GM18907 (cell line): Measurements from ENCODE around the gene TMEM14A.

ENCODE experiments used
- ATAC-seq: cut with Tn5 transposase; IDR thresholded peaks from one replicate; pipeline ENCODE4 v1.9.1; 2021; ENCODE audit warnings: mild to moderate bottlenecking, moderate library complexity; ENCODE audit not compliant: unreplicated experiment

The TMEM14A gene

GRCh38 chr6:52733172-52733571 is 62.3 kb downstream of the TMEM14A start:
- ATAC-seq: no peak

- no peak for ATAC-seq
Observed at GRCh38 chr6:52734072-52734471, 63.2 kb downstream of the TMEM14A start.

GRCh38 chr6:52735071-52735470 is 64.2 kb downstream of the TMEM14A start:
- no peak for ATAC-seq

DNA sequence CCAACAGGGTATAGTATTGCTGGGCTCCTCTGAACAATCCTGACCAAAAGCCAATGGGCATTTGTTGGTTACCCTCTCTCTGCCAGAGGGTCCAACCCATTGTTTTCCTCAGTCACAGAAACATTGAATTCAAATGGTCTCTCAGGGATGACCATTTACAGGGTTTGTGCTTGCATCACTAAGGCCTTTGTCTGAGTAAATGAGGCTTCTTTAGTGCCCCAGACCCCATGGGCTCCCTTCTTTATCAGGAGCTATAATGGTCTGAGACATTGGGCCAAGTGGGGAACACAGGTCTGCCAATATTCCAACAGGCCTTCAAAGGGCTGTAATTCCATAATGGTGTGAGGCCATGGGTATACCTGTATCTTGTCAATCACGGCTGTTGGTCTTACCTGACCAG is 65.2 kb downstream of the TMEM14A start:
- ATAC-seq: no peak
